ENCODE data around the gene KRTAP6-1.

The KRTAP6-1 gene

GRCh38 chr21:30567617-30568016, 46.1 kb downstream of the KRTAP6-1 start:
- DNase-seq, result no peak

- DNase-seq, result no peak
Observed at GRCh38 chr21:30563630-30564029, 50.1 kb downstream of the KRTAP6-1 start.
